Measurements from ENCODE around the gene SAXO2.
"Not testable (repeated sequence)": the region's sequence is repeated elsewhere in the genome, so short reads cannot be mapped to it uniquely, and the experiment has no call there.

SAXO2 gene

DNA sequence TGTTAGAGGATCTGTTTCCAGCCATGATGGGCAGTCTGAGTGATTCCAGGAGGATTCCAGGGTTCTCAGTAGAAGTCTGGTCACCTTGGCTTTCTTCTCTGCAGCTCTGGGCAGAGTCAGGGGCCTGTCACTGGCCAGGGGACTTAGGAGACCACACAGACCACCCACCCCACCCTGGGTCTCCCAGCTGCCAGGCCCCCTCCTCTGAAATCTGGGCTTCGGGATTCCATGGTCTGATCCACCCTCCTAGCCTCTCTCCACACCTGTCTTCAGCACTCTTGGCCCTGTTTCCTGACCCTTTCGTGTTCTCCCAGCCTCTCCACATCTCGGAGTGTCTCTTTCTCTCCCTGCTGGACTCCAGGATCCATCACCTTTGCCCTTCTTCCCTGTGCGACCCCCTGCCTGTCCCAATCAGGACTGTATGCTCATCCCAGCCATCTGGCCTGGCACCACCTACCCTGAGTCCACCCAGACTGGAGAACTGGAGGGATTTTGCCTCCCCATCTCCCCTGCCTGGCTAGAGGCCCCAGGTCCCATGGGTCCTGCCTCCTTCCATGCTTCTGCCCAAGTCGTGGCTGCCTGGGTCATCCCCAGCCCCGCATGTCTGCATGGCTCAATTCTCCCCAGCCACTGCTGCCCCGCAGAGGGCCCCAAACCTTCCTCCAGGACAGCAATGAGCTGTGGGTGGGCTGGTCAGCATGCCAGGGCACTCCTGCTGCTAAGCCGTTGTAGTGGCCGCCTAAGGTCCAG lies 52.3 kb downstream of the SAXO2 start:
- DNase-seq, result no peak

GRCh38 chr15:82315519-82316246 lies 53.1 kb downstream of the SAXO2 start:
- no peak for DNase-seq

GRCh38 chr15:82316247-82317090 lies 53.9 kb downstream of the SAXO2 start:
- DNase-seq, result not testable (repeated sequence)

GRCh38 chr15:82317091-82317489 lies 54.5 kb downstream of the SAXO2 start:
- no peak for DNase-seq

GRCh38 chr15:82317516-82317915 lies 54.9 kb downstream of the SAXO2 start:
- DNase-seq, result not testable (repeated sequence)

- not testable (repeated sequence) for DNase-seq
Observed at GRCh38 chr15:82318281-82318680, 55.7 kb downstream of the SAXO2 start.

DNA sequence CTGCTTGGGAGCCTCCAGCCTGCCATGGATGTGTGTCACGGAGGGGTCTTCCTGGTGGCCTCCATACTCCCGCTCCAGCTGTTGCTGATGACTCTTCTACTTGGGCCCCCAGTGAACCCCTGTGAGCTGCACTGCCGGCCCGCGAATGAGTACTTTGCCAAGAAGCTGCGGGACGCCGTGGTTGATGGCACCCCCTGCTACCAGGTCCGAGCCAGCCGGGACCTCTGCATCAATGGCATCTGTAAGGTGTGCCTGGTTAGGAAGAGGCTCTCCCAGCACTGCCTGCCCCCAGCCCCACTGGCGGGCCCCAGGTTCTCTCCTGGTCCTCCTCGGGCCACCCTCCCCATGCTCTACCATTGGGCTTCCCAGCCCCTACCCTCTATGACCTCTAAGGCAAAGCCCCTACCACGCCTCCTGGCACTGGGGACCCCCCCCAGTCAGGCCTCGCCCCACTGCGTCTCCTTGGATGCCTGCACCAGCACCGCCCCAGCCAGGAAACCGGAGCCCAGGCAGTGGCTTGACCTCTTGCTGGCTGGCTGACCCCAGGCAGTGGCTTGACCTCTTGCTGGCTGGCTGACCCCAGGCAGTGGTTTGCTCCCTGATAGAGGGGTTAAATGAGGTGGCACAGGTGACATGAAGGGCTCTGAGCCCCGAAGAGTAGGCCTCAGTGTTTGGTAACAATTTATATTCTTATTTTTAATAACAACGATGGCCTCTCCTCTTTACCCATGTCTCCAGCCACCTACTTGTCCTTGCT lies 57.1 kb downstream of the SAXO2 start:
- DNase-seq, result not testable (repeated sequence)

- DNase-seq, result not testable (repeated sequence)
Observed at GRCh38 chr15:82320861-82321260, 58.2 kb downstream of the SAXO2 start.

DNA sequence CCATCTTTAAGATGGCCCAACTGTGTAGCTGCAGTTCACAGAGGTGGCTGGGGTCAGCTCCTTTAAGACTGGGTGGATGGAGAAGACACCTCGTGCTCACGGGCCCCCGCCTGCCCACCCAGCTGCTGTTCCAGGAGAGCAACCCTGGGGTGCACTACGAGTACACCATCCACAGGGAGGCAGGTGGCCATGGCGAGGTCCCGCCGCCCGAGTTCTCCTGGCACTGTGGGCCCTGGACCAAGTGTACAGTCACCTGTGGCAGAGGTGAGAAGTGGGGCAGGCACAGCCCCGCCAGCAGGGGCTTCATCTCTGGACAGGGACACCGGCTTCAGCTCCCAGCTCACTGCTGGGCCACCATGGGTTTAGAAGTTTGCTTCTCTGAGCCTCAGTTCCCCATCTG lies 59.9 kb downstream of the SAXO2 start:
- not testable (repeated sequence) for DNase-seq

DNA sequence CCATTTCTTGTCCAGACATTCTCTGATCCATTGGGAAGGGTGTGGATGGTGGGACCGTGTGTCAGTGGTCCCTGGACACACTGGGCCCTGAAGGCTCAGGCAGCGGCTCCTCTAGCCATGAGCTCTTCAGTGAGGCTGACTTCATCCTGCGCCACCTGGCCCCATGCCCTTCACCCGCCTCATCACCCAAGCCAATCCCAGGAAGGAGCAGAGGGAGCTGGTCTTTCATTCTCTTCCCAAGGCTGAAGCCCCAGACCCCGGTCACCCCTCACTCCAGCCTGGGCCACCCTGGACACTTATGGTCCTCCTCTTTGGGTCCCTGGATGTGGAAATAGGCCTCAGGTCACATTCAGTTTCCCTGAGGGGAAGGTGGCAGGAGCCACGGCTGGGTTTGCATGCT lies 62.2 kb downstream of the SAXO2 start:
- not testable (repeated sequence) for DNase-seq

DNA sequence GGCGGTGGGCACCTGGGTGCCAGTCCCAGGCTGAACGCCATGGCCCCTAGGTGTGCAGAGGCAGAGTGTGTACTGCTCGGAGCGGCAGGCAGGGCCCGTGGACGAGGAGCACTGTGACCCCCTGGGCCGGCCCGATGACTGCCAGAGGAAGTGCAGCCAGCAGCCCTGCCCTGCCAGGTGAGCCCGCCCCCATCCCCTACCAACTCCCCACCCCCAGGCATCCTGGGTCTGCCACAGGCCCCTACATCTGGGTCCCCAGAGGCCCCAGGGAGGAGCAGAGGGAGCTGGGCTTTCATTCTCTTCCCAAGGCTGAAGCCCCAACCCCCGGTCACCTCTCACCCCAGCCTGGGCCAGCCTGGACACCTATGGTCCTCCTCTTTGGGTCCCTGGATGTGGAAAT lies 63.0 kb downstream of the SAXO2 start:
- DNase-seq, result not testable (repeated sequence)

DNA sequence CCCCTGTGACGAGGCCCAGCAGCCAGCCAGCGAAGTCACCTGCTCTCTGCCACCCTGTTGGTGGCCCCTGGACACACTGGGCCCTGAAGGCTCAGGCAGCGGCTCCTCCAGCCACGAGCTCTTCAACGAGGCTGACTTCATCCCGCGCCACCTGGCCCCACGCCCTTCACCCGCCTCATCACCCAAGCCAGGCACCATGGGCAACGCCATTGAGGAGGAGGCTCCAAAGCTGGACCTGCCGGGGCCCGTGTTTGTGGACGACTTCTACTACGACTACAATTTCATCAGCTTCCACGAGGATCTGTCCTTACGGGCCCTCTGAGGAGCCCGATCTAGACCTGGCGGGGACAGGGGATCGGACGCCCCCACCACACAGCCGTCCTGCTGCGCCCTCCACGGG lies 64.3 kb downstream of the SAXO2 start:
- DNase-seq, result not testable (repeated sequence)

- DNase-seq, result not testable (repeated sequence)
Observed at GRCh38 chr15:82327372-82327771, 64.8 kb downstream of the SAXO2 start.

DNA sequence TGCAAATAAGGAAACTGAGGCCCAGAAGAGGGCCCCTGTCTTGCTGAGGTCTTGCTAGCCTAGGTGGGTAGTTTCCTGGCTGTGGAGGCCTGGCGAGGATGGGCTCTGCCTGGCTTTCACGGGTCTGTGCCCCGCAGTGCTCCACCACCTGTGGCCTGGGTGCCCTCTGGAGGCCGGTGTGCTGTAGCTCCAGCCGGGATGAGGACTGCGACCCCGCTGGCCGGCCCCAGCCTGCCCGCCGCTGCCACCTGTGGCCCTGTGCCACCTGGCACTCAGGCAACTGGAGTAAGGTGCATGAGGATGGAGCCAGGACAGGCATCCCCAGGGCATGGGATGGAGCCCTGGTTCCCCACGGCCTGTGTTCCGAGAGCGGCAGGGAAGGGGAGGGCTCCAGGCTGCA lies 66.4 kb downstream of the SAXO2 start:
- DNase-seq, result not testable (repeated sequence)

DNA sequence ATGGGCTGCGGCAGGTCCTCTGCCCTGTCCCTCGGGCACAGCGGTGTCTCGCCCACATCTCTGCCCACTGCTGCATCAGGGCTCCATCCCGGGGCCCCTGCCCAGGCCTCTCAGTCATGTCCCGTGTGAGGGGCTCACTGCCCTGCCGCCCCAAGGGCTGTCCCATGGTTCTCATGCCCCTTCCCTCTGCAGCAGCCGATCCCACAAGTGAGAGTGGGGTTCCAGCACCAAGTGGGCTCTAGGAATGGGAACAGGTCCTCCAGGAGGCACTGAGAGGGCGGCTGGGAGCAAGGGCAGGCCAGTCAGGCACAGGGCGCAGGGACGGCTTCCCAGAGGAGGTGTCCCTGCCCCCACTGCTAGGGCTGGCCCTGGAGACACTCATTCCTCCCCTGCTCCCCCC lies 68.3 kb downstream of the SAXO2 start:
- DNase-seq, result not testable (repeated sequence)

DNA sequence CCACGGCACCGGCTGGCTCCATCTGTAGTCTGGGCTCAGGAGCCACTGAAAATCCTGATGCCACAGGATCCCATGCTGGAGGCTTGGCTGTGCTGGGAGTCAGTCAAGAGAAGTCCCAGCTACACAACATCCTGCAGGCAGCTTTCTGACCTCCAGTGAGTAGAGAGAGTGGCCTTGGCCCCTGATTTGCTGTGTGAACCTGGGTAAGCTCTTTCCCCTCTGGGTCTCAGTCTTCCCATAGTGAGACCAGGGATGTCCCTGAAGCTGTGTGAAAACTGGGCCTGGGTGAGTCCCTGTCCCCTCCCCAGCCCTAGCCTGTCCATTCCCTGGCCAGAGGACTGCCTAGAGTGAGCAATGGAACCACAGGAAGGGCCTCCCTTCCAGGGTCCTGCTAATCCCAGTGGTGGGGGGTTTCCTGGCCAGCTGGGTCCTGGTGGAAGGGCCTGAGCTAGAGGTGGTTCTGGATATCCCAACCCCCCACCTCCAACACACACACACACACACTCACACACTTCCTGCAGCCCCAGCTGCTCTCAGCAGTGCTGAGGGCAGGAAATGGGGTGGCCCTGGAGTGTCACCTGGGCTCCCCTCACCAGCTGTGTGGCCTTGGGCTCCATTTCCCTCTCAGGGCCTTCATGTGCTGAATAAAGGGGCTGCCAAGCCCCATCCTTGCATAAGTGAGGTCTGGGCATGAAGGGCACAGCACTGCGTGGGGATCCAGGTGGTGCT lies 69.1 kb downstream of the SAXO2 start:
- DNase-seq, result not testable (repeated sequence)

GRCh38 chr15:82332711-82333602 lies 70.3 kb downstream of the SAXO2 start:
- DNase-seq, result not testable (repeated sequence)

DNA sequence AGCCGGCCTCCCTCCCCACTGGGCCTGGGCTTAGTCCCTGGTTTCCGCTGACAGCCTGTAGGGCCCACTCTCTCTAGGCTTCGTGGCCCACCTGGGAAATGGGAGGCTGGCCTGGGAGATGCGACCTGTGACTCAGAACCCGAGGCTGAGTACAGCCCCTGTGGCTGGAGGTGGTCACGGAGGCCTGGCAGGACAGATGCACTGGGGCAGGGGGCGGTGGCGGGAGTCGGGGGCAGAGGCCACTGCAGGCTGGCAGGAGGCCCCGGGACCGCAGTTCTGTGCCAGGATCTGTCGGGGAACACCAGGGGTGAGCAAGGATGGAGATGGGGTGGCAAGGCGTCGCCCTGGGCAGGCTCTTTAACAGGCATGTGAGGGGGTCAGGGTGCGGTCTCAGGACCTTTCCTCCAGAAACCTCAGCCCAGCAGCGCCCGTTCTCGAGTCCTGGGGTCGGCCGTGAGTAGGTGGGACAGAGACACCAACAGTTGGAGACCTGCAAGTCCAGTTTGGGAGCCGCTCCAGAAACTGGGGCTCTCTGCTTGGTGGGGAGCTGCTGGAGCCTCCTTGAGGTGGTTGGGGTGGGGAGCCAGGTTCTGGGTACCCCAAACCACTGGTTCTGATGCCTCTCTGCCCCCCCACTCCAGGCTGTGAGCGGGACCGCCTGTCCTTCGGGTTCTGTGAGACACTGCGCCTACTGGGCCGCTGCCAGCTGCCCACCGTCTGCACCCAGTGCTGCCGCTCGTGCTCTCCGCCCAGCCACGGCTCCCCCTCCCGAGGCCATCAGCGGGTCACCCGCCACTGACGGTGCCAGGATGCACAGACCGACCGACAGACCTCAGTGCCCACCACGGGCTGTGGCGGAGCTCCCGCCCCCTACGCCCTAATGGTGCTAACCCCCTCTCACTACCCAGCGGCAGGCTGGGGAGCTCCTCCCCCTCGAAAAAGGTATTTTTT lies 71.3 kb downstream of the SAXO2 start:
- DNase-seq, result not testable (repeated sequence)

All from suppressor macrophage treated with lipopolysaccharide for 4 hours (primary cell).